Measurements from ENCODE around the gene GAPDHS.

- no peak for TF ChIP-seq POLR2A (IDR thresholded peaks at IDR 0.05)
- no peak for TF ChIP-seq CTCF (IDR thresholded peaks at IDR 0.05)
These were observed 34.2 kb upstream of the GAPDHS start for GRCh38 chr19:35498984-35499527.

Measured in right lobe of liver (tissue), 4 donors.